GM12865 (cell line): ENCODE data around the gene RAB11FIP4.

Source experiments
- DNase-seq: peaks from one replicate; pipeline ENCODE4 v3.0.0; 2010; ENCODE audit warnings: low read depth
- H3K4me3 ChIP-seq: 2 replicates; pipeline ENCODE4 v1.5.1; 2011; ENCODE audit warnings: mild to moderate bottlenecking, low read depth, low read length, control low read depth
- TF ChIP-seq, protein P1 (sequence below): IDR thresholded peaks from 2 replicates; pipeline ENCODE4 v1.5.1; 2011; ENCODE audit warnings: low read length, control low read depth, low read depth, inconsistent platforms; ENCODE audit not compliant: insufficient read depth; ENCODE audit errors: missing control alignments

RAB11FIP4 gene

GRCh38 chr17:31554930-31555329, 163.5 kb downstream of the RAB11FIP4 start:
- TF ChIP-seq, protein P1, sequence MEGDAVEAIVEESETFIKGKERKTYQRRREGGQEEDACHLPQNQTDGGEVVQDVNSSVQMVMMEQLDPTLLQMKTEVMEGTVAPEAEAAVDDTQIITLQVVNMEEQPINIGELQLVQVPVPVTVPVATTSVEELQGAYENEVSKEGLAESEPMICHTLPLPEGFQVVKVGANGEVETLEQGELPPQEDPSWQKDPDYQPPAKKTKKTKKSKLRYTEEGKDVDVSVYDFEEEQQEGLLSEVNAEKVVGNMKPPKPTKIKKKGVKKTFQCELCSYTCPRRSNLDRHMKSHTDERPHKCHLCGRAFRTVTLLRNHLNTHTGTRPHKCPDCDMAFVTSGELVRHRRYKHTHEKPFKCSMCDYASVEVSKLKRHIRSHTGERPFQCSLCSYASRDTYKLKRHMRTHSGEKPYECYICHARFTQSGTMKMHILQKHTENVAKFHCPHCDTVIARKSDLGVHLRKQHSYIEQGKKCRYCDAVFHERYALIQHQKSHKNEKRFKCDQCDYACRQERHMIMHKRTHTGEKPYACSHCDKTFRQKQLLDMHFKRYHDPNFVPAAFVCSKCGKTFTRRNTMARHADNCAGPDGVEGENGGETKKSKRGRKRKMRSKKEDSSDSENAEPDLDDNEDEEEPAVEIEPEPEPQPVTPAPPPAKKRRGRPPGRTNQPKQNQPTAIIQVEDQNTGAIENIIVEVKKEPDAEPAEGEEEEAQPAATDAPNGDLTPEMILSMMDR: no peak
- DNase-seq: no peak
- no peak overlapping the region for H3K4me3 ChIP-seq

DNA sequence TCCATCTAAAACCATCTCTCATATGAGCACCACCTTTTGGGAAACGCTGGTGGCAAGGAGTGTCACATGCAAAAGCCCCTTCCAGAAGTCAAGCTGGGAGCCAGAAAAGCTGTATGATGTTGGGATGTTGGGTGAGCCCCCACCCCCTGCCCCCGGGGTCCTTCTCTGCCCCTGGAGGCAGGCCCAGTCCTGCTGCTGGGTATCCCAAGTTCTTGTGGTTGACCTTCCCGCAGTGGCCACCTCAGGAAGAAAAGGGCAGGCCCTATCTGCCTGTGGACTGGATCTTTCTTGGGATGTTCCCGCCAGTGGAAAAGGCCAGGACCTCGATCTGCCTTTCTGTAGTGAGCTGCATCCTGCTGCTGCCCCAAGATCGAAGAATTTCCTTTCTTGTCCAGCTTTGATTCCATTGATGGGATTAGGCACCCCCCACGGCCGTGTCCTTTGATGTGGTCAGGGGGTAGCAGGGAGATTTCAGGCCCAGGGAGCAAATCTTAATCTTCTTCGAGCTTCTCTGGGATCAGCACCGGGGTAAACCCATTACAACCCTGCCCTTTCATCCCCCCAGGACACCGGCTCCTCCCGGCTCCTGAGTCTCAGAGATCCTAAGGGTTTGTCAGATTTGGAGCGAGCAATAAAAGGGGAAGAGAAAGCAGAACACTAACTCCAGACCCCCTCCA, 165.6 kb downstream of the RAB11FIP4 start:
- DNase-seq: no peak
- no peak overlapping the region for H3K4me3 ChIP-seq
- TF ChIP-seq, protein P1: no peak

GRCh38 chr17:31558748-31559583, 167.5 kb downstream of the RAB11FIP4 start:
- TF ChIP-seq, protein P1: peak; percentile 67
- peak; percentile 64 for DNase-seq
- peak overlapping the region; percentile 48 for H3K4me3 ChIP-seq

DNA sequence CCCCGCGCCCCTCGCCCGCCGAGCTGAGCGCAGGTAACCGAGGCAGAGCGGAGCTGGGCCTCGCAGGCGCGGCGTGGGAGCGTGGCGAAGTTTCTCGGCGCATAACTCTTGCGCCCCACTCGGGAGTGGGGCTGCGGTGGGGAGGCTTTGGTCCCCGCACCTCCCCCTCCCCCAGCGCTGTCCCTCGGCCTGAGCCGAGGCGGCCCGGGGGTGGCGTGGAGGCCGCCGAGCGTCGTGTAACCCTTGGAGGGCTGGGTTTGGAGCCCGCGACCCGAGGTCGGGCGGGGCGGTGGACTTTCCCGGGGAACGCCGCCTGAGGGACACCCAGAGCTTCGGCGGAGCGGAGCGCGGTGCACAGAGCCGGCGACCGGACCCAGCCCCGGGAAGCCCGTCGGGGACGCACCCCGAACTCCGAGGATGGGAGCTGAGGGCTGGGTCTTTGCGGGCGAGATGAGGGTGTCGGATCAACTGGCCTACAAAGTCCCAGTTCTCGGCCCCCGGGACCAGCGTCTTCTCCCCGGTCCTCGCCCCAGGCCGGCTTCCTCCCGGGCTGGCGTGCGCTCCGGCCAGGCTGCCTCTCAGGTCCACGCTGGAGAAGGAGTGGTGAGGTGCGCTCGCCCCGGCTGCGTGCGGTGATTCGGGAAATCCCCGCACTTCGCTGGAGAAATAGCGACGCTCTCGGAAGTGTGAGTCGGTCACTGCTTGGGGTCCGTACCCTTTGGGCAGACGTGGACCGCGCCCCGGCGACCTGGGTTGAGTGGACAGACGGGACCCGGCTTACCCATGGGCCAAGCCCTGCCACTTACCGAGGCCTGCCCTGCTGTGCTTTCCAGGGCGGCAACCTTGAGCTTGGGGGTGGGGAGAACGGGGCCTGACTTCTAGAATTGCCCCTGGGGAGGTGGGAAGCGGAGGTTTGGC, 168.4 kb downstream of the RAB11FIP4 start:
- no peak for DNase-seq
- TF ChIP-seq, protein P1: no peak

GRCh38 chr17:31560616-31561235, 169.3 kb downstream of the RAB11FIP4 start:
- no peak overlapping the region for H3K4me3 ChIP-seq
- TF ChIP-seq, protein P1: no peak
- DNase-seq: no peak

More for the DNA sequence above, 168.4 kb downstream of the RAB11FIP4 start:
- H3K4me3 ChIP-seq: peak overlapping the region; percentile 43; the same call in 1 of the 2 replicates
